HG03354 (cell line): ENCODE results near the gene SYNPO2.
"Not testable (repeated sequence)": the region's sequence is repeated elsewhere in the genome, so short reads cannot be mapped to it uniquely, and the experiment has no call there.

ENCODE experiments used
- ATAC-seq: cut with Tn5 transposase; IDR thresholded peaks from one replicate; pipeline ENCODE4 v1.9.1; 2021; ENCODE audit warnings: mild to moderate bottlenecking; ENCODE audit not compliant: unreplicated experiment, poor library complexity, severe bottlenecking

SYNPO2 gene

GRCh38 chr4:118877797-118878196, 10.9 kb upstream of the SYNPO2 start:
- ATAC-seq = no peak

DNA sequence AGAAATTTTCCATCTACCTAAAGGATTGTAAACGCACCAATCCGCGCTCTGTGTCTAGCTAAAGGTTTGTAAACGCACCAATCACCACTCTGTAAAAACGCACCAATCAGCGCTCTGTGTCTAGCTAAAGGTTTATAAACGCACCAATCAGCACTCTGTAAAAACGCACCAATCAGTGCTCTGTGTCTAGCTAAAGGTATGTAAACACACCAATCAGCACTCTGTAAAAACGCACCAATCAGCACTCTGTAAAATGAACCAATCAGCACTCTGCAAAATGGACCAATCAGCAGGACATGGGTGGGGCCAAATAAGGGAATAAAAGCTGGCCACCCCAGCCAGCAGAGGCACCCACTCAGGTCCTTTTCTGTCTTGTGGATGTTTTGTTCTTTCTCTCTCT, 10.1 kb upstream of the SYNPO2 start:
- not testable (repeated sequence) for ATAC-seq

DNA sequence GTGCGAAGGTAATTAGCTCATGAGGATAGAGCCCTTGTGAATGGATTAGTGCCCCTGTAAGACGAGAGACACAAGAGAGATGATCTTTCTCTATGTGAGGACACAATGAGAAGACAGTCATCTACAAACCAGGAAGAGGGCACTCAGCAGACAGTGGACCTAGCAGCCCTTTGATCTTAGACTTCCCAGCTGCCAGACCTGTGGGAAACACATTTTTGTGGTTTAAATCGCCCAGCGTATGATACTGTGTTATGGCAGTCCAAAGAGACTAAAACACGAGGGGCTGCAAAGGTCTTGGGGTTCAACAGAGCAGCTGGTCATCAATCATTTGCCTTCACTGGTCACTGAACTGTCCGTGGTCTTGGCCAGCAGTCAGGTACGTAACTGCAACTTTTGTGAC, 9.2 kb upstream of the SYNPO2 start:
- no peak for ATAC-seq

DNA sequence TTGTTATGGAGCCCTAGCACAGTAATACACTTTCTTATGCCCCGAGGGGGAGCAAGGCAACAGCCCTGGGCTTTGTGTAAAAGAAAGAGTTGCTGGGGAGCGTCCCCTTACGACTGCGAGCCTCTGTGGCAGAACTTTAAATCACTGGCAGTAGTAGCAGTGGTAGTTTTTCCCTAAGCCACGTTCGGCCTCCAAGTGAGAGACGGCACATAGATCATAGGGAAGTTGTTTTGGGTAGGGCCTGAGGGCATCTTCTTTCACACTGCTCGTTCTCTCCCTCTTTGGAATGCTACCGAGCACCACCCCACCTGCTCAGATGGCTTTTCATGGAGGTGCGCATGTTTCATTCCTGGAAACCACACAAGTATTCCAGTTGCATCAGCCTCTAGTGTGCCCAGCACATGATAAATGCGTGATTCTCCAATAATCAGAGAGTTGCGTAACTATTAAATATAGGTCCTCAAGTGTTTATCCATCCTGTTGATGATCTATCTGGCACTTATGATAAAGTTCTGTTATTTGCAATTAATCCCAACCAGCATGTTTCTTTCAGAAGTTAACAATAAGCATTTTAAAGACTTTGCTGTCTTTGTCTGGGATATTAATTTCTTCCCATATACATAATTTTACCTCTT, 7.0 kb upstream of the SYNPO2 start:
- ATAC-seq = no peak

DNA sequence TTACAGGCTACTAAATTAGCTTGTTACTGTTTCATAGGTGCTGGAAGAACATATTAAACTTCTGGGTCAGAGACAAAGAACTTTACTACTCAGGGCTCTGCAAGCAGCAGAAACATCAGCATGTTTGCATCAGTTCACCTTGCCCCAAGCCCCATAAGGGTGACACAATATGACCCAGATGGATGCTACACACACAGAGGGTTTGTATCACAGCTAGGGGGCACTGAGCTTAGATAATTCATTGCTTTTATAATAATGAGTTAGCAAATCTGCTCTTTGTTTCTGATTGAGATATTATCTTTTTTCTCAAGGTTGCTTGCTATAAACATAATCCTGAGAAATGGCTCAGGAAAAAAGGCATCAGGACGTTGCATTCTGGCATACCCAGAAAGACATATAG, 4.8 kb upstream of the SYNPO2 start:
- ATAC-seq = no peak

DNA sequence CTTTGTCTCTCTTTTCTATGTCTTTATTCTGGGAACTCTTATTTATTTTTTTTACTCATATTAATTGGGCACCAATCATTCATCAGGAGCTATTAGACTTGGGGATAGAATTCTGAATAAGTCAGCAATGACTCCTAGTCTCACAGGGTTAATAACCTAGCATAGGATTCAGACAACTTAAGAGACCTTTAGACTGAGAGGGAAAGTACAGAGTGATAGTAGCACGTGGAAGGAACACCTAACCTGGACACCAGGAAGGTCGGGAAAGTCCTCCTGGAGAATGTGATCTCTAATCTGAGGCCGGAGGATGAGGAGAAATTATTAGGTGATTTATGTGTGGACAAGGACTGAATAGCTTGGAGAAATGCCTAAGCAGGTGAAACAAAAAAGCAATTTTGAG, 3.9 kb upstream of the SYNPO2 start:
- ATAC-seq = no peak

DNA sequence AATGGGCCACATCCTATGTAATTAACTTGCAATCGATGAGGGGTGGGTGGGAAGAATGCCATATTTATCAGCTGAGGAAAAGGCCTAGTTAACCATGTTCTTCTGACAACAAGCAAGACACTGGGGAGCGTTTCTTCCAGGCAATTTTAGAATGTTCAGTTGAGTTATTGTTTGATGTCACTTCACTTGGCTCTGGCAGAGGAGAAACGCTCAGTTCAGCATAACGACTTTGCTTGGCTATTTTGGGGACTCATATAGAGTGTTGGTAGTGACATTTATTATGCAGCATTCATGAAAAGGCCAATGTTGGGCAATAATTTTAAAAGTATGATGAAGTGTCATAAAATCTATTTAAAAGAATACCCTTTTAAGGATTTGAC, 648 bp downstream of the SYNPO2 start:
- no peak for ATAC-seq

GRCh38 chr4:118894034-118894433, 5.4 kb downstream of the SYNPO2 start:
- no peak for ATAC-seq

GRCh38 chr4:118898221-118898620, 9.6 kb downstream of the SYNPO2 start:
- no peak for ATAC-seq

DNA sequence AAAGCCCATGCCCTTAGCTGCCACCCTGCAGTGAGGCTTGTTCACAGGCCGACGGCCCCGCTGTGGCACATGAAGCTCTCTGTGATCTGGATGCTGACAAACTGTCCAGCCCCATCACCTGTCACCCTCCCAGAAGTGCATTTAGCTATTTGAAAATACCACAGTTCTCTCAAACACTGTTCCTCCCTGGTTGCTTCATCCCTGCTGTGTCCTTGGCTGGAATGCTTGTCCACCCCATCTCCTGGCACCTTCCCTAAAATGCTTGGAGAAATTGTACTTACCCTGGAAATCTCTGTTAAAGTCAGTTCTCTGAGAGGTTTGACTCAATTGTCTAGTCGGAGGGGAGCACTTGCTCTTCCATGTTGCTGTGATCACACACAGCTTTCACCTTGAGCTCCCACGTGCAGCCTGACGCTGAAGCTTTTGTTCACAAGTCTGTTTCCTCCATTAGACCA, 10.1 kb downstream of the SYNPO2 start:
- no peak for ATAC-seq

DNA sequence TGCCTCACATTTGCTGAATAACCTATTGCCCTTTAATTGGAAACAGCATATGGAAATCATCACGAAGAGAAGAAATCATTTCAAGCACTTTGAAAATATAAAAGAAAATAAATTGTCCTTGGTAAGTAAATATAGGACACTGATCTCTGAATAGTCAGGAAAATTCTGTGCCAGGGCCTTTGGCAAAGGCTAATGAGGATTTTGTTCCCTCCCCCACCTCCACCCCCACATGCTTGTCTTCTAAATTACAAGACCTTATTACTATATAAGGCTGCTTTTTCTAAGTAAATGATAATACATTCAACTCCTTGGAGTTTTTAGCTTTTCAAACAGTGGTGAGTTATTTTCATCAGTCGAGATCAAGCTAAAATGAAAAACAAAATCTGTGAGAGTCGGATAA, 15.8 kb downstream of the SYNPO2 start:
- ATAC-seq = no peak

GRCh38 chr4:118904935-118905334, 16.3 kb downstream of the SYNPO2 start:
- ATAC-seq = no peak

DNA sequence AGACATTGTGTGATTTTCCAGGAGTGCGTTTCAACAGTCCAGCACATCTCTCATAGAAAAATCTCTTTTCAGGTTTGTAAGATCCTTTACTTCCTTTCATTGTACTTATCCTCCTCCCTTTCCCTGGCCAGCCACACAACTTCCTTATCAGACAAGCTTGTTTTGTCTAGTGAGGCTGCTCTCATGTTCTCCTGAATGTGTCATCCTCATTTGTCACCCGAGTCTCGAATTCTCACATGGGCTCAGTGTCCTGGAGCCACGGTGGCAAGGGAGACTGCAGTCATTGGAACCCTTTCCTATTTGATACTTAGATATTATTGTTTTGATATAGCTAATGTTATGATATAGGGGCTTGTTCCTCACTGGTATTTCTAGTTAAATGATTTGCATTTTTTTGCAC, 16.9 kb downstream of the SYNPO2 start:
- no peak for ATAC-seq

- ATAC-seq = no peak
These were observed 20.7 kb downstream of the SYNPO2 start for GRCh38 chr4:118909173-118909956.

GRCh38 chr4:118910221-118910620, 21.6 kb downstream of the SYNPO2 start:
- ATAC-seq = no peak

DNA sequence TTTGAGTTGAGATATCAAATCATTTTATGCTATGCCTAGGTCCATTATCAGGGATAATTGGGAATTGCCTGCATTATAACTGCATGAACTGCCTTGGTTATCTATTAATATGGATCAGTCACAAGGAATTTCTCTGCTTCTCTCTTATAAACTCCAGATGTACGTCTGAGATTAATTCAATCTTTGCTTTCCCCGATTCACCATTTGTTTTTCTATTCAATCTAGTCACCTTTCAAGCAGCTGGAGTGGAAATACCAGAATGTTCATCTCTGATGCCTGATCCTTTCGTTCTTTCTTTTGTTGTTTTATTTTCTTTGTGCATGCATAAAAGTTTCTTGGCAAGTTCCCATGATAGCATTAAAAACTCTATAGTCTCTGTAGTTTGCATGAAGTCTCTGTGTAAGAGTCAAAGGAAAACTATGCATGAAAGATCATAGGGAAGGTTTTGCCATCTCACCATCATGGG, 22.6 kb downstream of the SYNPO2 start:
- ATAC-seq = no peak

DNA sequence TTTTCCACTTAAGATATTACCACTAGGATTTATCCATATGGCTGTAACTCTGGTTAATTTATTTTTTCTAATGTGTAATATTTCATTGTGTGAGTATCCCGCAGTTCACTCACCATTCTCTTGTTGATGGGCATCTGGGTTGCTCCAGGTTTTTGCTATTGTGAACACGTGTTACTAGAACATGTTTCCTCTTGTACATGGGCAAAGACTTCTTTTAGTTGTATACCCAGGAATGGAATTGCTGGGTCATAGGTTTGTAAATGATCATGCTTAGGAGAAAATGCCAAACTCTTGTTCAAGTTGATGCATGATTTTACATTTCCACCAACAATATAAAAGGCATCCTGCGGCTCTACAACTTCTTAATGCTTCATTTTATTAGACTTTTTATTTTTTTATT, 26.8 kb downstream of the SYNPO2 start:
- no peak for ATAC-seq

GRCh38 chr4:118916691-118917289, 28.1 kb downstream of the SYNPO2 start:
- ATAC-seq = no peak

GRCh38 chr4:118917582-118917981, 28.9 kb downstream of the SYNPO2 start:
- ATAC-seq = no peak

DNA sequence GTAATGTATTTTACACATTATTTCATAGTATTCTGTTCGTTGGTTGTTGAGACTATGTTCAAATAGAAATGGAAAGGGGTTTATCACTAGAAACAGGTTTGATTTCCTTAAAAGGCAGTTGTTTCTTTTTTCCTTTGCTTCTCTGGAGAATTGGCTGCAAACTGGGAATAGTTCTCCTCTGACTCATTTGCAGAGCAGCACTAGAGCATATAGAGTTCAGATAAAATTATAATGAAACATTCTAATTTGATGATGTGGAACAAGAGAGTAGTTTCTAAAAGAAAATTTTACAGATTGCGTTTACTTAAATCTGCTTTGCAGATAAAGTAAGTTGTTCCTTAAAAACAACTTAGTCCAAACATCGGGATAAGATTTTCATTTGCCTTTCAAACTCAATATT, 29.7 kb downstream of the SYNPO2 start:
- ATAC-seq = no peak

DNA sequence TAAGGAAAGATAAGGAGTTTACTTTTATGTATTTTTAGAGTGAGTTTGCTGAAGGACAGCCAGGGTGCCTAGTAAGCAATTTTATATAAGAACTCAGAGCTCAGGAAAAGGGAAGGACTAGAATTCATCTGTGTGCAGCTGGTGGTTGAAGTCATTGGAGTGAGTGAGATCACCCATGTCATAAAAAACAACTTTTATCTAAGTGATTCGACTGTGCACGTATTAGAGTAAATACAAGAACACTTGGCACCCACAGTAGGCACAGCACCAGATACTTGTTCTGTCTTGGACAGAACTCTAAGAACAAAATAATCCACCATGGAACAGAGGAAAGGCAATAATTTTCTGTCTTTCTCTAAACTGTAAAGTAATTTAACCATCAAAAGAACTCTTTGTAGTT, 31.6 kb downstream of the SYNPO2 start:
- ATAC-seq = no peak
